HEK293 (cell line): Measurements from ENCODE around the gene GCH1.
A peak's percentile ranks its signal among the peaks of the same experiment; 100 is the strongest.

Experiments
- CTCF ChIA-PET: fragments of 350-600 bp; formaldehyde crosslinking; extraction: SDS; loops from one replicate; lab custom pipeline; 2021; ENCODE audit warnings: antibody characterized with exemption; lab: Yijun Ruan, JAX
- POLR2A ChIA-PET: fragments of 300-600 bp; formaldehyde crosslinking; extraction: SDS; loops from one replicate; lab custom pipeline; 2020; ENCODE audit warnings: antibody characterized with exemption, inconsistent platforms; lab: Yijun Ruan, JAX
- H3K27ac ChIP-seq: fragments of 200-500 bp; sonication (Bioruptor generic); 2 replicates; pipeline ENCODE4 v1.5.1; 2014; ENCODE audit warnings: low read depth, low read length, control low read depth, inconsistent platforms; ENCODE audit errors: extremely low read depth
- H3K36me3 ChIP-seq, 2 experiments: fragments of 200-500 bp in 1 of 2; sonication (Bioruptor generic) in 1 of 2; 1 replicate in 1 of 2; 2 replicates in 1 of 2; pipeline ENCODE4 v1.5.1; 2014 to 2017; ENCODE audit warnings: inconsistent platforms in 2 of 2, low read length in 2 of 2; ENCODE audit not compliant: control insufficient read depth in 2 of 2, insufficient read depth in 1 of 2
- H3K4me1 ChIP-seq: fragments of 200-500 bp; sonication (Bioruptor generic); 2 replicates; pipeline ENCODE4 v1.5.1; 2014; ENCODE audit warnings: mild to moderate bottlenecking, low read length, inconsistent platforms; ENCODE audit not compliant: control insufficient read depth, insufficient read depth
- H3K4me3 ChIP-seq: 2 replicates; pipeline ENCODE4 v1.5.1; 2011; ENCODE audit warnings: low read depth, mild to moderate bottlenecking, control low read depth, low read length, moderate library complexity
- H3K9me3 ChIP-seq: fragments of 200-500 bp; sonication (Bioruptor generic); 2 replicates; pipeline ENCODE4 v1.5.1; 2014; ENCODE audit warnings: low read depth, low read length, inconsistent platforms; ENCODE audit not compliant: control insufficient read depth, insufficient read depth
- INSM2 ChIP-seq: fragments of 450-650 bp; formaldehyde crosslinking; IDR thresholded peaks from 2 replicates; pipeline ENCODE4 v1.5.1; 2016; ENCODE audit warnings: missing biosample characterization, missing genetic modification characterization
- KLF7 ChIP-seq: fragments of 450-650 bp; formaldehyde crosslinking; IDR thresholded peaks from 2 replicates; pipeline ENCODE4 v1.5.1; 2016; ENCODE audit warnings: missing biosample characterization, missing genetic modification characterization, borderline replicate concordance
- PATZ1 ChIP-seq: fragments of 450-650 bp; formaldehyde crosslinking; IDR thresholded peaks from 2 replicates; pipeline ENCODE4 v1.5.1; 2016; ENCODE audit warnings: missing biosample characterization, missing genetic modification characterization
- PRDM2 ChIP-seq: fragments of 450-650 bp; formaldehyde crosslinking; IDR thresholded peaks from 2 replicates; pipeline ENCODE4 v1.5.1; 2016; ENCODE audit warnings: missing biosample characterization, missing genetic modification characterization, borderline replicate concordance
- REPIN1 ChIP-seq: fragments of 450-650 bp; formaldehyde crosslinking; IDR thresholded peaks from 2 replicates; pipeline ENCODE4 v1.5.1; 2017; ENCODE audit warnings: missing biosample characterization, missing genetic modification characterization, low read depth
- TCF7L2 ChIP-seq: IDR thresholded peaks from 2 replicates; pipeline ENCODE4 v1.6.1; 2011; ENCODE audit warnings: low read depth, mild to moderate bottlenecking, inconsistent platforms, low read length, moderate library complexity, borderline replicate concordance
- ZBTB1 ChIP-seq: fragments of 450-650 bp; formaldehyde crosslinking; IDR thresholded peaks from 2 replicates; pipeline ENCODE4 v1.5.1; 2016; ENCODE audit warnings: missing biosample characterization, missing genetic modification characterization
- ZBTB48 ChIP-seq: fragments of 450-650 bp; formaldehyde crosslinking; IDR thresholded peaks from 2 replicates; pipeline ENCODE4 v1.5.1; 2016; ENCODE audit warnings: missing biosample characterization, missing genetic modification characterization
- ZNF155 ChIP-seq: fragments of 450-650 bp; formaldehyde crosslinking; IDR thresholded peaks from 2 replicates; pipeline ENCODE4 v1.5.1; 2016; ENCODE audit warnings: missing biosample characterization, missing genetic modification characterization
- ZNF169 ChIP-seq: fragments of 450-650 bp; formaldehyde crosslinking; IDR thresholded peaks from 2 replicates; pipeline ENCODE4 v1.5.1; 2016; ENCODE audit warnings: missing biosample characterization, missing genetic modification characterization
- ZNF174 ChIP-seq: fragments of 450-650 bp; formaldehyde crosslinking; IDR thresholded peaks from 2 replicates; pipeline ENCODE4 v1.5.0; 2017; ENCODE audit warnings: missing biosample characterization, mild to moderate bottlenecking, missing genetic modification characterization
- ZNF274 ChIP-seq, 2 experiments: fragments of 200-500 bp in 1 of 2; fragments of 450-650 bp in 1 of 2; sonication (Bioruptor generic) in 1 of 2; formaldehyde crosslinking in 1 of 2; IDR thresholded peaks; 2 replicates each; pipeline versions ENCODE4 v1.5.1 to v1.6.1; 2014 to 2016; ENCODE audit warnings: borderline replicate concordance in 1 of 2, inconsistent platforms in 1 of 2, low read length in 1 of 2, missing biosample characterization in 1 of 2, missing genetic modification characterization in 1 of 2
- ZNF394 ChIP-seq: fragments of 450-650 bp; formaldehyde crosslinking; IDR thresholded peaks from 2 replicates; pipeline ENCODE4 v1.5.1; 2016; ENCODE audit warnings: missing biosample characterization, missing genetic modification characterization, mild to moderate bottlenecking, moderate library complexity, borderline replicate concordance
- ZNF404 ChIP-seq: fragments of 450-650 bp; formaldehyde crosslinking; IDR thresholded peaks from 2 replicates; pipeline ENCODE4 v1.5.1; 2017; ENCODE audit warnings: missing biosample characterization, missing genetic modification characterization
- ZNF514 ChIP-seq: fragments of 450-650 bp; formaldehyde crosslinking; IDR thresholded peaks from 2 replicates; pipeline ENCODE4 v1.5.1; 2016; ENCODE audit warnings: missing biosample characterization, missing genetic modification characterization
- ZNF544 ChIP-seq: fragments of 450-650 bp; formaldehyde crosslinking; IDR thresholded peaks from 2 replicates; pipeline ENCODE4 v1.5.0; 2017; ENCODE audit warnings: missing biosample characterization, missing genetic modification characterization
- ZNF549 ChIP-seq: fragments of 450-650 bp; IDR thresholded peaks from 2 replicates; pipeline ENCODE4 v1.5.1; 2018; ENCODE audit warnings: missing biosample characterization, missing genetic modification characterization, mild to moderate bottlenecking, inconsistent platforms, moderate library complexity
- ZNF596 ChIP-seq: fragments of 450-650 bp; IDR thresholded peaks from 2 replicates; pipeline ENCODE4 v1.5.0; 2018; ENCODE audit warnings: missing biosample characterization, mild to moderate bottlenecking, missing genetic modification characterization, moderate library complexity
- ZNF629 ChIP-seq: fragments of 450-650 bp; formaldehyde crosslinking; IDR thresholded peaks from 2 replicates; pipeline ENCODE4 v1.5.1; 2017; ENCODE audit warnings: missing biosample characterization, missing genetic modification characterization
- ZNF654 ChIP-seq: fragments of 450-650 bp; formaldehyde crosslinking; IDR thresholded peaks from 2 replicates; pipeline ENCODE4 v1.5.1; 2016; ENCODE audit warnings: low read depth, missing biosample characterization, missing genetic modification characterization
- ZNF660 ChIP-seq: fragments of 450-650 bp; IDR thresholded peaks from 2 replicates; pipeline ENCODE4 v1.5.1; 2018; ENCODE audit warnings: missing biosample characterization, mild to moderate bottlenecking, missing genetic modification characterization
- ZNF76 ChIP-seq: fragments of 450-650 bp; formaldehyde crosslinking; IDR thresholded peaks from 2 replicates; pipeline ENCODE4; 2016; ENCODE audit warnings: low read depth, missing biosample characterization, missing genetic modification characterization, borderline replicate concordance
- ZNF777 ChIP-seq: fragments of 450-650 bp; formaldehyde crosslinking; IDR thresholded peaks from 2 replicates; pipeline ENCODE4 v1.5.1; 2017; ENCODE audit warnings: missing biosample characterization, missing genetic modification characterization, borderline replicate concordance
- ZNF791 ChIP-seq: fragments of 450-650 bp; formaldehyde crosslinking; IDR thresholded peaks from 2 replicates; pipeline ENCODE4 v1.5.1; 2016; ENCODE audit warnings: missing biosample characterization, missing genetic modification characterization
- ZSCAN5A ChIP-seq: fragments of 450-650 bp; formaldehyde crosslinking; IDR thresholded peaks from 2 replicates; pipeline ENCODE4 v1.5.1; 2016; ENCODE audit warnings: missing biosample characterization, missing genetic modification characterization
- TF ChIP-seq, protein P1 (sequence below): fragments of 450-650 bp; IDR thresholded peaks from 2 replicates; pipeline ENCODE4 v1.5.1; 2018; ENCODE audit warnings: missing biosample characterization, mild to moderate bottlenecking, missing genetic modification characterization

The GCH1 gene

GRCh38 chr14:54902143-54902520 lies 494 bp downstream of the GCH1 start:
- Histone ChIP-seq H3K9me3 (no peaks in the 10 kb centered on the region), H3K4me1 (0 out of 2 replicates have a peak, but pooled peaks cover 3% of the 10 kb centered on the region), H3K36me3 (no peaks in the 10 kb centered on the region; a peak in 1 of 3 replicates), H3K27ac (peak overlapping the region; percentile 82; the same call in 1 of the 2 replicates), H3K4me3 (peak overlapping the region; percentile 79)
- ChIA-PET POLR2A (interaction anchor here (1.0 kb wide), 1 partner anchor 125 kb away, joined by 3 read pairs; the partner anchor contains the start of genes SOCS4 and WDHD1), CTCF (interaction anchor here (0.9 kb wide), 1 partner anchor 352 kb away, joined by 5 read pairs; no protein-coding TSS in a partner anchor)
- no peak for TF ChIP-seq ZSCAN5A
- no peak for TF ChIP-seq ZNF174
- no peak for TF ChIP-seq PRDM2 (tag by site-specific recombination)
- no peak for TF ChIP-seq ZNF514 (tag by site-specific recombination)
- peak; percentile 49; the same call in 1 of the 2 replicates for TF ChIP-seq PATZ1 (tag by site-specific recombination)
- no peak for TF ChIP-seq TCF7L2
- no peak for TF ChIP-seq ZNF660 (tag by site-specific recombination)
- no peak for TF ChIP-seq ZBTB1 (tag by site-specific recombination)
- no peak for TF ChIP-seq ZNF169 (tag by site-specific recombination)
- no peak for TF ChIP-seq ZNF394 (tag by site-specific recombination)
- TF ChIP-seq ZNF791 (tag by site-specific recombination) = no peak
- TF ChIP-seq ZNF76 (tag by site-specific recombination) = no peak
- TF ChIP-seq ZNF544 (tag by site-specific recombination) = no peak
- TF ChIP-seq ZNF596 (tag by site-specific recombination) = no peak
- no peak for TF ChIP-seq INSM2 (tag by site-specific recombination)
- TF ChIP-seq ZNF155 (tag by site-specific recombination) = no peak
- TF ChIP-seq ZNF629 (tag by site-specific recombination) = no peak
- no peak for TF ChIP-seq ZNF549 (tag by site-specific recombination)
- no peak for TF ChIP-seq ZNF777
- TF ChIP-seq REPIN1 (tag by site-specific recombination) = no peak
- TF ChIP-seq KLF7 = no peak
- TF ChIP-seq ZNF274 (IDR thresholded peaks at IDR 0.05; ENCODE audit: low read length) = no peak
- TF ChIP-seq ZNF274 (tag by site-specific recombination; IDR thresholded peaks at IDR 0.05; ENCODE audit: borderline replicate concordance) = no peak
- TF ChIP-seq, protein P1, sequence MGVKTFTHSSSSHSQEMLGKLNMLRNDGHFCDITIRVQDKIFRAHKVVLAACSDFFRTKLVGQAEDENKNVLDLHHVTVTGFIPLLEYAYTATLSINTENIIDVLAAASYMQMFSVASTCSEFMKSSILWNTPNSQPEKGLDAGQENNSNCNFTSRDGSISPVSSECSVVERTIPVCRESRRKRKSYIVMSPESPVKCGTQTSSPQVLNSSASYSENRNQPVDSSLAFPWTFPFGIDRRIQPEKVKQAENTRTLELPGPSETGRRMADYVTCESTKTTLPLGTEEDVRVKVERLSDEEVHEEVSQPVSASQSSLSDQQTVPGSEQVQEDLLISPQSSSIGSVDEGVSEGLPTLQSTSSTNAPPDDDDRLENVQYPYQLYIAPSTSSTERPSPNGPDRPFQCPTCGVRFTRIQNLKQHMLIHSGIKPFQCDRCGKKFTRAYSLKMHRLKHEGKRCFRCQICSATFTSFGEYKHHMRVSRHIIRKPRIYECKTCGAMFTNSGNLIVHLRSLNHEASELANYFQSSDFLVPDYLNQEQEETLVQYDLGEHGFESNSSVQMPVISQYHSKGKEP (tag by site-specific recombination) = no peak
- TF ChIP-seq ZNF404 = no peak
- no peak for TF ChIP-seq ZNF654
- TF ChIP-seq ZBTB48 = no peak; the same call in 1 of the 2 replicates
